SK-N-SH treated with all-trans-retinoic acid at 6 μM for 48 hours (cell line): ENCODE results near the gene CBFA2T3.

ENCODE experiments used
- ATAC-seq: fragments of 200-7000 bp; cut with Tn5 transposase; 3 replicates; pipeline ENCODE4 v1.9.1; 2020; ENCODE audit warnings: mild to moderate bottlenecking, moderate library complexity
- BACH2 ChIP-seq: fragments of 250-450 bp; sonication (Bioruptor Pico); IDR thresholded peaks from 2 replicates; pipeline ENCODE4 v1.9.0; 2021; ENCODE audit warnings: mild to moderate bottlenecking, borderline replicate concordance
- ESRRG ChIP-seq: fragments of 250-450 bp; sonication (Bioruptor Pico); IDR thresholded peaks from 2 replicates; pipeline ENCODE4 v1.6.1; 2021; ENCODE audit warnings: mild to moderate bottlenecking
- ISL1 ChIP-seq: fragments of 250-450 bp; sonication (Bioruptor Pico); IDR thresholded peaks from 2 replicates; pipeline ENCODE4 v2.1.2; 2022; ENCODE audit warnings: mild to moderate bottlenecking, moderate library complexity
- OSR1 ChIP-seq: fragments of 250-450 bp; sonication (Bioruptor Pico); IDR thresholded peaks from 2 replicates; pipeline ENCODE4 v1.8.0; 2022; ENCODE audit warnings: moderate library complexity, mild to moderate bottlenecking, inconsistent platforms
- PPARA ChIP-seq: fragments of 250-450 bp; sonication (Bioruptor Pico); IDR thresholded peaks from 2 replicates; pipeline ENCODE4 v1.5.0; 2020; ENCODE audit warnings: mild to moderate bottlenecking, borderline replicate concordance
- SNAI2 ChIP-seq: fragments of 250-450 bp; sonication (Bioruptor Pico); IDR thresholded peaks from 2 replicates; pipeline ENCODE4 v1.5.0; 2020; ENCODE audit warnings: mild to moderate bottlenecking, moderate library complexity
- TOX ChIP-seq: fragments of 250-450 bp; sonication (Bioruptor Pico); IDR thresholded peaks from 2 replicates; pipeline ENCODE4 v1.8.0; 2021; ENCODE audit warnings: mild to moderate bottlenecking, moderate library complexity, borderline replicate concordance
- ZC3H10 ChIP-seq: fragments of 250-450 bp; sonication (Bioruptor Pico); IDR thresholded peaks from 2 replicates; pipeline ENCODE4 v1.5.1; 2021; ENCODE audit warnings: mild to moderate bottlenecking, moderate library complexity
- ZFP3 ChIP-seq: fragments of 250-450 bp; sonication (Bioruptor Pico); IDR thresholded peaks from 2 replicates; pipeline ENCODE4 v1.5.0; 2020; ENCODE audit warnings: mild to moderate bottlenecking, moderate library complexity
- ZFP30 ChIP-seq: fragments of 450-650 bp; formaldehyde crosslinking; IDR thresholded peaks from 2 replicates; pipeline ENCODE4 v1.5.0; 2022; ENCODE audit warnings: mild to moderate bottlenecking, moderate library complexity
- ZNF565 ChIP-seq: fragments of 450-650 bp; formaldehyde crosslinking; conservative IDR thresholded peaks from 2 replicates; pipeline ENCODE4 v1.5.0; 2020; ENCODE audit warnings: low read depth, mild to moderate bottlenecking, moderate library complexity
- ZNF70 ChIP-seq: fragments of 450-650 bp; formaldehyde crosslinking; IDR thresholded peaks from 2 replicates; pipeline ENCODE4 v1.5.0; 2020; ENCODE audit warnings: mild to moderate bottlenecking, moderate library complexity
- ZNF8 ChIP-seq: fragments of 450-650 bp; formaldehyde crosslinking; IDR thresholded peaks from 2 replicates; pipeline ENCODE4 v1.5.0; 2020; ENCODE audit warnings: mild to moderate bottlenecking, moderate library complexity
- TF ChIP-seq, protein P1 (sequence below): fragments of 250-450 bp; sonication (Bioruptor Pico); IDR thresholded peaks from 2 replicates; pipeline ENCODE4 v1.8.0; 2020; ENCODE audit warnings: mild to moderate bottlenecking, moderate library complexity, borderline replicate concordance
- TF ChIP-seq, protein P2 (sequence below): fragments of 250-450 bp; sonication (Bioruptor Pico); IDR thresholded peaks from 2 replicates; pipeline ENCODE4 v1.5.1; 2020; ENCODE audit warnings: low read depth, mild to moderate bottlenecking, moderate library complexity
- TF ChIP-seq, protein P3 (sequence below): fragments of 250-450 bp; sonication (Bioruptor Pico); IDR thresholded peaks from 2 replicates; pipeline ENCODE4 v1.5.1; 2021; ENCODE audit warnings: mild to moderate bottlenecking, moderate library complexity
- TF ChIP-seq, protein P4 (sequence below): fragments of 250-450 bp; sonication (Bioruptor Pico); IDR thresholded peaks from 2 replicates; pipeline ENCODE4 v1.5.0; 2020; ENCODE audit warnings: mild to moderate bottlenecking, moderate library complexity
- TF ChIP-seq, protein P5 (sequence below): fragments of 250-450 bp; sonication (Bioruptor Pico); IDR thresholded peaks from 2 replicates; pipeline ENCODE4 v1.8.0; 2021; ENCODE audit warnings: low read depth, mild to moderate bottlenecking, moderate library complexity, borderline replicate concordance

The CBFA2T3 gene

DNA sequence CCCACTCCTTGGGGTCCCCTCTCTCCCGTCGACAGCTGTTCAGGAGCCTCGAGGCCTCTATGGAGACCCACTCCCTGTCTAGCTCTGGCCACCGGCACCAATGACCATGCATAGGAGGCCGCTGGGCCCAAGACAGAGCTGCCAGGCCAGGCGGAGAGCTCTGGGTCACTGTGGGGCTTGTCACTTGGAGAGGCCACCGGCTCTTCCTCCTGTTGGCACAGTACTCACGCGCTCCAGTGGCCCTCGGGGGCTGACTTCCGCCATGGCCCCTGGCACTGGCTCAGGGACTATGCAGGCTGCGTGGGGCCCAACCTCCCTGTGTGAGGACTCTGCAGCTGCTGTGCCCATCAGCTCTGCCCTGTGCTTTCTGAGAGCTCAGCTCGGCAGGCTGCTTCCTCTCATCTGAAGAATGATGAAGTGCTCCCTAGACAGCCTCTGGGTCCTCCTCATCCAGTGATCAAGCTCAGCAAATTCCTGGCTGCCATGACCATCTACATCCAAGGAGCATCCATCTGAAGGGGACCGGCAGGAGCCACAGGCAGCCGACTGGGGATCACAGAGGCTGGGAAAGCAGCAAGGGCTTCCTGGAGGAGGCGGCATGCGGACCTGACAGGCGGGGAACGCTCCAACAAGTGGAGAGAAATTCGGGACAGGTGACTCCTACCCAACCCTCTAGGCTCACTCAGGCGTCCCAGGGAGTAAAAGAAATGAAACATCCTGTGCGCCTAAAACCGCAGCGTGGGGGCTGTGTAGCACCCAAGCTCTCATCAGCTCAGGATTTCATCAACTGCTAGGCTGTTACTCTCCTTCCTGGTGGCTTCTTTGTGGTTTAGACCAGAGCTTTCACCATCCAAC, 137.0 kb downstream of the CBFA2T3 start (continued):
- TF ChIP-seq, protein P1, sequence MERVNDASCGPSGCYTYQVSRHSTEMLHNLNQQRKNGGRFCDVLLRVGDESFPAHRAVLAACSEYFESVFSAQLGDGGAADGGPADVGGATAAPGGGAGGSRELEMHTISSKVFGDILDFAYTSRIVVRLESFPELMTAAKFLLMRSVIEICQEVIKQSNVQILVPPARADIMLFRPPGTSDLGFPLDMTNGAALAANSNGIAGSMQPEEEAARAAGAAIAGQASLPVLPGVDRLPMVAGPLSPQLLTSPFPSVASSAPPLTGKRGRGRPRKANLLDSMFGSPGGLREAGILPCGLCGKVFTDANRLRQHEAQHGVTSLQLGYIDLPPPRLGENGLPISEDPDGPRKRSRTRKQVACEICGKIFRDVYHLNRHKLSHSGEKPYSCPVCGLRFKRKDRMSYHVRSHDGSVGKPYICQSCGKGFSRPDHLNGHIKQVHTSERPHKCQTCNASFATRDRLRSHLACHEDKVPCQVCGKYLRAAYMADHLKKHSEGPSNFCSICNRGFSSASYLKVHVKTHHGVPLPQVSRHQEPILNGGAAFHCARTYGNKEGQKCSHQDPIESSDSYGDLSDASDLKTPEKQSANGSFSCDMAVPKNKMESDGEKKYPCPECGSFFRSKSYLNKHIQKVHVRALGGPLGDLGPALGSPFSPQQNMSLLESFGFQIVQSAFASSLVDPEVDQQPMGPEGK, result no peak
- TF ChIP-seq, protein P2, sequence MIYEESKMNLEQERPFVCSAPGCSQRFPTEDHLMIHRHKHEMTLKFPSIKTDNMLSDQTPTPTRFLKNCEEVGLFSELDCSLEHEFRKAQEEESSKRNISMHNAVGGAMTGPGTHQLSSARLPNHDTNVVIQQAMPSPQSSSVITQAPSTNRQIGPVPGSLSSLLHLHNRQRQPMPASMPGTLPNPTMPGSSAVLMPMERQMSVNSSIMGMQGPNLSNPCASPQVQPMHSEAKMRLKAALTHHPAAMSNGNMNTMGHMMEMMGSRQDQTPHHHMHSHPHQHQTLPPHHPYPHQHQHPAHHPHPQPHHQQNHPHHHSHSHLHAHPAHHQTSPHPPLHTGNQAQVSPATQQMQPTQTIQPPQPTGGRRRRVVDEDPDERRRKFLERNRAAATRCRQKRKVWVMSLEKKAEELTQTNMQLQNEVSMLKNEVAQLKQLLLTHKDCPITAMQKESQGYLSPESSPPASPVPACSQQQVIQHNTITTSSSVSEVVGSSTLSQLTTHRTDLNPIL, result no peak

DNA sequence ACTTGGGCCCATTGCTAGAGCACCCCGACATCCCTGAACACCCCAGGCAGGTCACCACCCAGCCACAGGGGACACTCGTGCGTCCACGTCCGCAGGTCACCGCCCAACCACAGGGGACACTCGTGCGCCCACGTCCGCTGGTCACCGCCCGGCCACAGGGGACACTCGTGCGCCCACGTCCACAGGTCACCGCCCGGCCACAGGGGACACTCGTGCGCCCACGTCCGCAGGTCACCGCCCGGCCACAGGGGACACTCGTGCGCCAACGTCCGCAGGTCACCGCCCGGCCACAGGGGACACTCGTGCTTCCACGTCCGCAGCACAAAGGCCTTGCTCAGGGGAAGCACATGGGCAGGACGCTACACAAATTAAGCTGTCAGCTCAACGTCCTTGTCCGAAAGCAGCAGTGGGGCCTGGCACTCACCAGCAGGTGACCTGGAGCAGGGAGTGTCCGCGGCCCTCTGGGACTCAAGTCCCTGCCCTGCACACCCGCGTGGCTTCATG, 137.9 kb downstream of the CBFA2T3 start:
- ATAC-seq, result no peak
- TF ChIP-seq PPARA (CRISPR knock-in tag), result no peak
- TF ChIP-seq ZFP3 (CRISPR knock-in tag), result no peak
- TF ChIP-seq, protein P3, sequence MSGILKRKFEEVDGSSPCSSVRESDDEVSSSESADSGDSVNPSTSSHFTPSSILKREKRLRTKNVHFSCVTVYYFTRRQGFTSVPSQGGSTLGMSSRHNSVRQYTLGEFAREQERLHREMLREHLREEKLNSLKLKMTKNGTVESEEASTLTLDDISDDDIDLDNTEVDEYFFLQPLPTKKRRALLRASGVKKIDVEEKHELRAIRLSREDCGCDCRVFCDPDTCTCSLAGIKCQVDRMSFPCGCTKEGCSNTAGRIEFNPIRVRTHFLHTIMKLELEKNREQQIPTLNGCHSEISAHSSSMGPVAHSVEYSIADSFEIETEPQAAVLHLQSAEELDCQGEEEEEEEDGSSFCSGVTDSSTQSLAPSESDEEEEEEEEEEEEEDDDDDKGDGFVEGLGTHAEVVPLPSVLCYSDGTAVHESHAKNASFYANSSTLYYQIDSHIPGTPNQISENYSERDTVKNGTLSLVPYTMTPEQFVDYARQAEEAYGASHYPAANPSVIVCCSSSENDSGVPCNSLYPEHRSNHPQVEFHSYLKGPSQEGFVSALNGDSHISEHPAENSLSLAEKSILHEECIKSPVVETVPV (CRISPR knock-in tag), result no peak
- TF ChIP-seq ZNF8 (CRISPR knock-in tag), result no peak
- TF ChIP-seq ESRRG (CRISPR knock-in tag), result no peak
- no peak for TF ChIP-seq ZNF565 (CRISPR knock-in tag)
- TF ChIP-seq ZC3H10 (CRISPR knock-in tag), result no peak
- TF ChIP-seq BACH2, result no peak
- TF ChIP-seq, protein P2, result no peak
- TF ChIP-seq ISL1 (CRISPR knock-in tag), result no peak
- TF ChIP-seq, protein P4, sequence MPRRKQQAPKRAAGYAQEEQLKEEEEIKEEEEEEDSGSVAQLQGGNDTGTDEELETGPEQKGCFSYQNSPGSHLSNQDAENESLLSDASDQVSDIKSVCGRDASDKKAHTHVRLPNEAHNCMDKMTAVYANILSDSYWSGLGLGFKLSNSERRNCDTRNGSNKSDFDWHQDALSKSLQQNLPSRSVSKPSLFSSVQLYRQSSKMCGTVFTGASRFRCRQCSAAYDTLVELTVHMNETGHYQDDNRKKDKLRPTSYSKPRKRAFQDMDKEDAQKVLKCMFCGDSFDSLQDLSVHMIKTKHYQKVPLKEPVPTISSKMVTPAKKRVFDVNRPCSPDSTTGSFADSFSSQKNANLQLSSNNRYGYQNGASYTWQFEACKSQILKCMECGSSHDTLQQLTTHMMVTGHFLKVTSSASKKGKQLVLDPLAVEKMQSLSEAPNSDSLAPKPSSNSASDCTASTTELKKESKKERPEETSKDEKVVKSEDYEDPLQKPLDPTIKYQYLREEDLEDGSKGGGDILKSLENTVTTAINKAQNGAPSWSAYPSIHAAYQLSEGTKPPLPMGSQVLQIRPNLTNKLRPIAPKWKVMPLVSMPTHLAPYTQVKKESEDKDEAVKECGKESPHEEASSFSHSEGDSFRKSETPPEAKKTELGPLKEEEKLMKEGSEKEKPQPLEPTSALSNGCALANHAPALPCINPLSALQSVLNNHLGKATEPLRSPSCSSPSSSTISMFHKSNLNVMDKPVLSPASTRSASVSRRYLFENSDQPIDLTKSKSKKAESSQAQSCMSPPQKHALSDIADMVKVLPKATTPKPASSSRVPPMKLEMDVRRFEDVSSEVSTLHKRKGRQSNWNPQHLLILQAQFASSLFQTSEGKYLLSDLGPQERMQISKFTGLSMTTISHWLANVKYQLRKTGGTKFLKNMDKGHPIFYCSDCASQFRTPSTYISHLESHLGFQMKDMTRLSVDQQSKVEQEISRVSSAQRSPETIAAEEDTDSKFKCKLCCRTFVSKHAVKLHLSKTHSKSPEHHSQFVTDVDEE, result no peak
- no peak for TF ChIP-seq SNAI2
- no peak for TF ChIP-seq ZFP30 (CRISPR knock-in tag)
- TF ChIP-seq TOX (CRISPR knock-in tag), result no peak
- TF ChIP-seq, protein P1, result no peak
- TF ChIP-seq OSR1 (CRISPR knock-in tag), result no peak
- TF ChIP-seq, protein P5, sequence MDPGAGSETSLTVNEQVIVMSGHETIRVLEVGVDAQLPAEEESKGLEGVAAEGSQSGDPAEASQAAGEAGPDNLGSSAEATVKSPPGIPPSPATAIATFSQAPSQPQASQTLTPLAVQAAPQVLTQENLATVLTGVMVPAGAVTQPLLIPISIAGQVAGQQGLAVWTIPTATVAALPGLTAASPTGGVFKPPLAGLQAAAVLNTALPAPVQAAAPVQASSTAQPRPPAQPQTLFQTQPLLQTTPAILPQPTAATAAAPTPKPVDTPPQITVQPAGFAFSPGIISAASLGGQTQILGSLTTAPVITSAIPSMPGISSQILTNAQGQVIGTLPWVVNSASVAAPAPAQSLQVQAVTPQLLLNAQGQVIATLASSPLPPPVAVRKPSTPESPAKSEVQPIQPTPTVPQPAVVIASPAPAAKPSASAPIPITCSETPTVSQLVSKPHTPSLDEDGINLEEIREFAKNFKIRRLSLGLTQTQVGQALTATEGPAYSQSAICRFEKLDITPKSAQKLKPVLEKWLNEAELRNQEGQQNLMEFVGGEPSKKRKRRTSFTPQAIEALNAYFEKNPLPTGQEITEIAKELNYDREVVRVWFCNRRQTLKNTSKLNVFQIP (CRISPR knock-in tag), result no peak
- TF ChIP-seq ZNF70, result no peak
